ENCODE measurements around the gene OR14A16.

Gene OR14A16, protein sequence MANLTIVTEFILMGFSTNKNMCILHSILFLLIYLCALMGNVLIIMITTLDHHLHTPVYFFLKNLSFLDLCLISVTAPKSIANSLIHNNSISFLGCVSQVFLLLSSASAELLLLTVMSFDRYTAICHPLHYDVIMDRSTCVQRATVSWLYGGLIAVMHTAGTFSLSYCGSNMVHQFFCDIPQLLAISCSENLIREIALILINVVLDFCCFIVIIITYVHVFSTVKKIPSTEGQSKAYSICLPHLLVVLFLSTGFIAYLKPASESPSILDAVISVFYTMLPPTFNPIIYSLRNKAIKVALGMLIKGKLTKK

DNA sequence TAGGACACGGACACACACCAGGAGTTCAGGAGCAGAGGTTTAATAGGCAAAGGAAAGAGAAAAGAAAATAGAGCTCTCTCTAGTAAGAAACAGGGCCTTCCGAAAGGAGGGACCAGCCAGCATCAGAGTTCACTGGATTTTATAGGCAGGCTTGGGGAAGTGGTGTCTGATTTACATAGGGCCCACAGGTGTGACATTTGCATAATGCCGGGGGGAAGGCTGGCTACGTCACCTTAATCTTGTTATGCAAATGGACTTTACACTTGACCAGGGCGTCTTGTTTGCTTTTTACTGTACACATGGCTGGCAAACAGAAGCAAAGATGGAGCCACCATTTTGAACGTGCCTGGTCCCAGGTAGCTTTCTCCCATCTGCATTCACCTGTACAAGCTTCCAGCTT lies at the start of gene OR14A16:
OR14A16 (minus strand) TSS at position 97 of the 400 bp plus-strand sequence. CDS start 8,390 bp downstream, outside the sequence.
- no peak for DNase-seq

DNA sequence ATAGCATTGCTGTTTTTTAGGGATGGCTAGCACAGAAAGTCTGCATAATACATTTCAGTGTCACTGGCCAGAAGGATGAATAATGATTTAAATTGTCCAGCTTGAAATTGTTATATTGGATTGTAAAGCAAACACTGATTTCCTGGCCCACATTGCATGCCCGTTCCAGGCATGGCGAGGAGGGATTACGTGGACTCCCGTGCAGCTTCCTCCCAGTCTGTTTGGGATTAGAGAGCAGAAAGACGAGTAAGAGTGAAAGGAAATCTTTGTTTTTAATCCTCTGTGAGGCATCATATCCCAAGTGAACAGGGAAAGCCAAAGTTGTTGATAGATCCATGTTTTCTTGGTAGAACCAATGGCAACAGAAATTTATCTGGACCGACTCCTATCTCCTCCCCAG lies 41.5 kb upstream of the OR14A16 start:
- DNase-seq = no peak

DNA sequence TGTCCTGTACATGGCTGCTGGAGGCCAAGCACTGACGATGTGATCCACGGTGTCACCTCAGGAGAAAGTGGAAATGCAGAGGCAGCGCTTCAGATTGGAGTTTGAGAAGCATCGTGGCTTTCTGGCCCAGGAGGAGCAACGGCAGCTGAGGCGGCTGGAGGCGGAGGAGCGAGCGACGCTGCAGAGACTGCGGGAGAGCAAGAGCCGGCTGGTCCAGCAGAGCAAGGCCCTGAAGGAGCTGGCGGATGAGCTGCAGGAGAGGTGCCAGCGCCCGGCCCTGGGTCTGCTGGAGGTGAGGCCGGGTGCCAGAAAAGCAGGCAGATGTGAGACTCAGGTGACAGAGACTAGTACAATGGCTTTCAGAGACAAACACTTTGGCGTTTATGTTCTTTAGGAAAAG lies 40.7 kb upstream of the OR14A16 start:
- DNase-seq = no peak

- DNase-seq = no peak
These were observed 38.8 kb upstream of the OR14A16 start for GRCh38 chr1:247862756-247863155.

- no peak for DNase-seq
These were observed 34.2 kb upstream of the OR14A16 start for GRCh38 chr1:247857985-247858619.

DNA sequence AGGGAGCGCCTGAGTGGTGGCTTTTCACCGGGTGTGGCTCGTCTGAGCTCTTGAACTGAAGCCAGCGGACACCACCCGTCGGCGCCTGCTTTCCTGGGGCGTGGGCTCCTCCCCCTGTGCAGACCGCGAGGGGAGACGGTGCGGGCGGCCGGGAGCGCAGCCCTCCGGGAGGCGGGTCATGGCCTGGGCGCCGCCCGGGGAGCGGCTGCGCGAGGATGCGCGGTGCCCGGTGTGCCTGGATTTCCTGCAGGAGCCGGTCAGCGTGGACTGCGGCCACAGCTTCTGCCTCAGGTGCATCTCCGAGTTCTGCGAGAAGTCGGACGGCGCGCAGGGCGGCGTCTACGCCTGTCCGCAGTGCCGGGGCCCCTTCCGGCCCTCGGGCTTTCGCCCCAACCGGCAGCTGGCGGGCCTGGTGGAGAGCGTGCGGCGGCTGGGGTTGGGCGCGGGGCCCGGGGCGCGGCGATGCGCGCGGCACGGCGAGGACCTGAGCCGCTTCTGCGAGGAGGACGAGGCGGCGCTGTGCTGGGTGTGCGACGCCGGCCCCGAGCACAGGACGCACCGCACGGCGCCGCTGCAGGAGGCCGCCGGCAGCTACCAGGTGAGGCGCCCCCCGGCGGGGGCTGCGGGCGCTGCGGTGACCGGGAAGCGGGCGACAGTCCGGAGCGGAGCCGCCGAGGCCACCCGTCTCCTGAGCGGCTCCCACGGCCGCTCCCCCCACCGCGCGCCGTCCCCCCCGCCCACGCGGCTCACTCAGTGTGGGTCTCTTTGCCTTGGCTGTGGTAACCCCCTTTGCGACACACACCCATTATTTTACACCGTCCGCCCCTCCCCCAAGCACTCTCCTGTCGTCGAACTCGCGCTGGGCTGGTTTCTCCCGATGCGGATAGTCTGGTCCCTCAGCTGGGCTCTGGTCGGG lies 33.4 kb upstream of the OR14A16 start, which contains the start of gene TRIM58:
TRIM58 (plus strand) TSS at position 119 of the 916 bp plus-strand sequence; CDS start at position 179, 60 bp downstream.
- DNase-seq = no peak

DNA sequence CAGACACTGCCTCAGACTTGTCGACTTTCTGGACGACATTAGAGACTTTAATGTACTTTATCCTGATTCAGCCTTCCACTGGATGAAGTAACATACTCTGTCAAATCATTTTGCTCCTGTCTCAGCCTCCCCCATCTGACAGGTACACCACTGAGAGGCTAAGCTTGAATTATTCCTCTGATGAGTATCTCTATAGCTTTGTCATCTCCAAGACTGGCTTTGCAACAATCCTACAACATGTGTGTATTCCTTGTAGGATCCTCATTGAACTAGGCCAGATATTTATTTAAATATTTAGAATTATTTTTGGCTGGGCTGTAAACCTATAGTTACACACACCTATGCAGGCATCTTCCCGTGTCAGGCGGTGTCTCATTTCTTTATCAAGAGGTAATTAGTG lies 32.0 kb upstream of the OR14A16 start:
- DNase-seq = no peak

- no peak for DNase-seq
These were observed 31.1 kb upstream of the OR14A16 start for GRCh38 chr1:247854899-247855545.

DNA sequence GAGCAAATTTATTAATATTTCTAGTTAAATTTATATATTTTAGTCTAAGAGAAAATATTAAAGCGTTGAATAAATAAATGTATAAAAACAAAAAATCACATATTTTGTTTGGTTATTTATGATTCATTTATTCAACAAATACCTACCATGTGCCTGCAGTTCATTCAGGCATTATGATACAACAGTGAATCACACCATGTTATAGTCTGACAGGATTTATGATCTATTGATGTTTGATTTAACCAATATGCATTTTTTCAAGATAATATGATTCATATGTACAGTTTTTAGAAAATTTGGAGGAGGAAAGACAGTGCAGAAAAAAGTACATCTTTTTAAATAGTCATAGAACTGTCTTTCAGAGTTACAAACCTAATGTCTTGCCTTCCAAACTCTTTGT lies 25.7 kb upstream of the OR14A16 start:
- no peak for DNase-seq

GRCh38 chr1:247848346-247848745 lies 24.4 kb upstream of the OR14A16 start:
- DNase-seq = no peak

DNA sequence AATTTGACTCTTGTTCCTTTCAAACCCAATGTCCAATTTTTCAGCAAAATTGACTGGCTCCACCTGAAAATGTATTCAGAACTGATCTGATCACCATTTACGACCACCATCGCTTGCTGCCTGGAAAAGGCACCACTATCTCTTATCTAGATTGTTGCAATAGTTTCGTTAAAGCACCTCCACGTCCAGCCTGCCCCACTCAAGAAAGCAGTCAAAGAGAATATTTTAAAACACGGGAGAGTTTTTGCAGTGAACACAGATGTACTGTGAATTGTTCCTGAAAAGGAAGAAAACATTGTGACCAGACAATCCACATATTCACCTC lies 21.7 kb upstream of the OR14A16 start:
- DNase-seq = no peak

DNA sequence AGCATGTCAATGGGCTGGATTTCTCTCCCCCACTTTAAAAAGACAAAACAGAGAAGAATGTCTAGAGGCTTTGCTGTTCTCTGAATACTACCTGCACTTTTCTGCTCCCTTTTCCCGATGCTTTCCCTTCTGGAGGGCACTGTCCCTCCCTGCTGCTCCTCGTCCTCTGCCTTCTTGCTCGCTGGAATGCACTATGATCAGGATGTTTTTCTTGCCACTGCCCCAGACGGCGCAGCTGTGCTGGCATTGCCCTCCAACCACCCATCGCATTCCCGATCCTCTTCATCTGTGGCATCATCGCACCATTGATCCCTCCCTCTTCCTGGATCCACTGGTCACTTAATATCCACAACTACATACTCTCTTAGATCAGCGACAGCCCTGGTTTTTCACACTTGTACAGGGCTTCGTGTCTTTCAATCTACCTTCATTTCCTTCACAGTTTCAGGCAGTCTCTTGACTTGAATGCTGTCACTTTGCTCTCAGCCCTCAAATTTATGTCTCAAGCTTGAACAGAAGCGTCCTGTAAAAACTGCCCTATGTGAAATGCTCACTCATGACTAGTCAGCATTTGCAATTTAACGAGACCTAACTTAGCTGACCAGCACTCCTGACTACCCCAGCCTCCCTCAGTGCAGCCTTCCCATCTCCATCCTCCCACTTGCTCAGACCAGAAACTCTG lies 21.2 kb upstream of the OR14A16 start:
- DNase-seq = no peak

DNA sequence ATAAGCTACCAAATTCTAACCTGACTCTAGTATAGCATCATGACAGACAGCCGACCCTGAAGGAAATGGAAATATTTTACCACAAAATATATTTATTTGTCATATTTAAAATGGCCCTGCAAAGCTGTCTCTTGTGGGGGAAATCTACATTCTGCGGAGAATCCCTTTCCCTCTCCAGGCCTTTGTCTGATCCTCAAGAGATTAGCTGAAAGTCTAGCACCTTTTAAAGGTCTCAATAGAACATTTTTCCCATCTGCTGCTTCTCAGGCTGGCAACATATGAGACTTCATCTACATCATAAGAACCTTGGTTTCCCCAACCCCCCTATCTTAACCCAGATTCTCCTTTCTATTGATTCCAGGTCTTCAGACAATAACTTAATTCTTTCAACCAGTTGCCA lies 19.5 kb upstream of the OR14A16 start:
- DNase-seq = no peak

GRCh38 chr1:247841796-247842195 lies 17.9 kb upstream of the OR14A16 start, which contains the start of gene OR11L1:
Gene OR11L1, minus strand, starts transcription at chr1:247841896. Its CDS starts 0 bp downstream, at chr1:247841896.
- no peak for DNase-seq

DNA sequence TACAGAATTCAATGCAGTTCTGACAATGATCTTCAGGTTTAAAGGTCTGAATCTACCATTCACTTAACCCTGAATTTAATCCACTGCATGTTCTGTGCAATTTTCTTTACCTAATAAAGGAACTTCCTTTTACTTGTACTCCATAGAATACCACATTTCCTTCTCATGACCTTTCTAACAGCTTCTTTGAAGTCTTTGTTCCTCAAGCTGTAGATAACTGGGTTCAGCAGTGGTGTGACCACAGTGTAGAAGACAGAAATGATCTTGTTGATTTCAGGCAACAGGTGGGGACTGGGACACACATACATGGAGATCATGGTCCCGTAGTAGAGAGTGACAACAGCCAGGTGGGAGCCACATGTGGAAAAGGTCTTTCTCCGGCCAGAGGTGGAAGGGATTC lies 16.9 kb upstream of the OR14A16 start:
- no peak for DNase-seq

DNA sequence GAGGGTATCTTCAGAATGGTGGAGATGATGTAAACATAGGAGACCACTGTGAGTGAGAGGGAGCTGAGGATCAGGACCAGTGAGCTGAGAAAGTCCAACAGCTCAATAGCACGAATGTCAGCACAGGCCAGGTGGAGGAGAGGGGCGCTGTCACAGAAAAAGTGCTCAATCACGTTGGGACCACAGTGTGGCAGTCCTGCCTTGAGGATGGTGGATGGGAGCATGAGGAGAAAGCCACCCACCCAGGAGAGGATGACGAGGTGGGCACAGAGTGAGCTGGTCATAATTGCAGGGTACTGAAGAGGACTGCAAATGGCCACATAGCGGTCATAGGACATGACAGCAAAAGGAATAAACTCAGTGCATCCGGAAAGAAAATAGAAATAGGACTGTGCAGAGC lies 9.7 kb upstream of the OR14A16 start:
- no peak for DNase-seq

DNA sequence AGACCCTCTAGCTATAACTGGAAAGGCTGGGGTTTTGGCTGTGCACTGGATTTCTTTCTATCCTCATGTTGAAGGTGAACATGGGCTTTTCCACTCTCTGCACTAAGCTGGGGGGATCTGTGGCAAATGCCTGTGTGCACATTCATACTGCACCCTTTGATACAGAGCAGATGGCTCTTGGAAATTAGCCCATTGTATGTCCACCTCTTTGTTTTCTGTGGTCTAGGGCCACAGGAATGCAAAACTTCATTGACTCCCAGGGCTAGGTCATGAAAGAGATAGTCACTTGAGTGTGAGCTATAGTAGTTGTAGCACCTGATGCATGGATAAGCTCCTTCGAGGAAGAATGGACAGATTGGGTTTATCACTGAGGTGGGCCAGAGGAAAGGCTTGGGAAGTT lies 5.7 kb upstream of the OR14A16 start:
- DNase-seq = no peak

- no peak for DNase-seq
These were observed 1.4 kb upstream of the OR14A16 start for GRCh38 chr1:247825362-247825761.

- DNase-seq = no peak
These were observed 1.9 kb downstream of the OR14A16 start for GRCh38 chr1:247822060-247822459.

GRCh38 chr1:247812637-247813036 lies 11.3 kb downstream of the OR14A16 start:
- DNase-seq = no peak

DNA sequence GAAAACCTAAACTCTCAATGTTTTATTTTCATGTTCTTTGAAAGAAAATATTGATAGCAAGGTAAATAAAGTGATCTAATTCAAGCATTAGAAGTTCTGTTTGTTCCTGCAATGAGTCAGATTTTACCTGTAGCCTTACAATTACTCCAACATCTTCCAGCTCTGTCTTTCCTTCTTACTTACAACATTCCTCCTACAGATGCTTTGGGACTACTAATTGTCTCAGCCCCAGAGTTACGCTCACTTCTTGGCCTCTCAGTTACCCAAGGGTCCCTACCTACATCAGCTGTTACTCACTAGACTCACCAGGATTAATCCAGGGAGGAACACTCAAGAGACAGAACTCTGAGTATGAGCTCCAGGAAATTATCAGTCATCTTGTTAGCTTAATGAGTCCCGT lies 26.4 kb downstream of the OR14A16 start:
- no peak for DNase-seq

GRCh38 chr1:247769603-247770002 lies 54.3 kb downstream of the OR14A16 start:
- DNase-seq = no peak

Data from fibroblast of skin of right quadriceps (primary cell).